ENCODE results near the gene ATRN. TPM values are rescaled to one million over a fixed set of nuclear protein-coding genes. Genes with fewer than 3 reads are reported as not detected.

The ATRN gene
- polyA plus RNA-seq, 1 experiment = 59.7 TPM

GRCh38 chr20:3563133-3563532 lies 92.3 kb downstream of the ATRN start:
- H3K9me3 ChIP-seq (ENCODE audit: control insufficient read depth, insufficient read depth, low read length) = no peaks in the 10 kb centered on the region
- H3K27ac ChIP-seq (ENCODE audit: low read depth, low read length) = no peak overlapping the region
- no peaks in the 10 kb centered on the region for H3K27me3 ChIP-seq (ENCODE audit: control insufficient read depth, insufficient read depth, low read length)
- no peak overlapping the region for H3K4me3 ChIP-seq (ENCODE audit: low read depth, low read length)
- DNase-seq (ENCODE audit: low read depth, low spot score) = peak; percentile 7
- CTCF ChIA-PET = interaction anchor here (0.5 to 3.1 kb wide), 31 partner anchors 8 to 432 kb away, joined by 3 to 27 read pairs (median 4); no protein-coding TSS in a partner anchor
- POLR2A ChIA-PET = no interaction called here
- TF ChIP-seq, protein P1, sequence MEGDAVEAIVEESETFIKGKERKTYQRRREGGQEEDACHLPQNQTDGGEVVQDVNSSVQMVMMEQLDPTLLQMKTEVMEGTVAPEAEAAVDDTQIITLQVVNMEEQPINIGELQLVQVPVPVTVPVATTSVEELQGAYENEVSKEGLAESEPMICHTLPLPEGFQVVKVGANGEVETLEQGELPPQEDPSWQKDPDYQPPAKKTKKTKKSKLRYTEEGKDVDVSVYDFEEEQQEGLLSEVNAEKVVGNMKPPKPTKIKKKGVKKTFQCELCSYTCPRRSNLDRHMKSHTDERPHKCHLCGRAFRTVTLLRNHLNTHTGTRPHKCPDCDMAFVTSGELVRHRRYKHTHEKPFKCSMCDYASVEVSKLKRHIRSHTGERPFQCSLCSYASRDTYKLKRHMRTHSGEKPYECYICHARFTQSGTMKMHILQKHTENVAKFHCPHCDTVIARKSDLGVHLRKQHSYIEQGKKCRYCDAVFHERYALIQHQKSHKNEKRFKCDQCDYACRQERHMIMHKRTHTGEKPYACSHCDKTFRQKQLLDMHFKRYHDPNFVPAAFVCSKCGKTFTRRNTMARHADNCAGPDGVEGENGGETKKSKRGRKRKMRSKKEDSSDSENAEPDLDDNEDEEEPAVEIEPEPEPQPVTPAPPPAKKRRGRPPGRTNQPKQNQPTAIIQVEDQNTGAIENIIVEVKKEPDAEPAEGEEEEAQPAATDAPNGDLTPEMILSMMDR (IDR thresholded peaks at IDR 0.05; ENCODE audit: low read depth, low read length) = no peak

GRCh38 chr20:3563548-3564177 lies 92.8 kb downstream of the ATRN start:
- POLR2A ChIA-PET = no interaction called here
- H3K4me3 ChIP-seq (ENCODE audit: low read depth, low read length) = no peak overlapping the region
- CTCF ChIA-PET = interaction anchor here (0.5 to 3.1 kb wide), 31 partner anchors 8 to 432 kb away, joined by 3 to 27 read pairs (median 4); no protein-coding TSS in a partner anchor

GRCh38 chr20:3565851-3566250 lies 95.0 kb downstream of the ATRN start:
- ChIA-PET CTCF (interaction anchor here (1.1 kb wide), 1 partner anchor 216 kb away, joined by 3 read pairs; no protein-coding TSS in a partner anchor), POLR2A (no interaction called here)
- Histone ChIP-seq H3K9me3 (ENCODE audit: control insufficient read depth, insufficient read depth, low read length) (no peaks in the 10 kb centered on the region), H3K4me3 (ENCODE audit: low read depth, low read length) (no peak overlapping the region), H3K27me3 (ENCODE audit: control insufficient read depth, insufficient read depth, low read length) (no peaks in the 10 kb centered on the region), H3K27ac (ENCODE audit: low read depth, low read length) (no peak overlapping the region)
- DNase-seq (ENCODE audit: low read depth, low spot score) = no peak
- TF ChIP-seq, protein P1 (IDR thresholded peaks at IDR 0.05; ENCODE audit: low read depth, low read length) = no peak

More at GRCh38 chr20:3563548-3564177, 92.8 kb downstream of the ATRN start:
- peak; percentile 7 for DNase-seq (ENCODE audit: low read depth, low spot score)
- Histone ChIP-seq H3K9me3 (ENCODE audit: control insufficient read depth, insufficient read depth, low read length) (no peaks in the 10 kb centered on the region), H3K27me3 (ENCODE audit: control insufficient read depth, insufficient read depth, low read length) (no peaks in the 10 kb centered on the region), H3K27ac (ENCODE audit: low read depth, low read length) (no peak overlapping the region)
- TF ChIP-seq, protein P1 (IDR thresholded peaks at IDR 0.05; ENCODE audit: low read depth, low read length) = peak; percentile 81

GRCh38 chr20:3572151-3572550 lies 101.3 kb downstream of the ATRN start:
- CTCF ChIA-PET = interaction anchor here (2.0 kb wide), 1 partner anchor 9 kb away, joined by 10 read pairs; no protein-coding TSS in a partner anchor
- no peaks in the 10 kb centered on the region for H3K9me3 ChIP-seq (ENCODE audit: control insufficient read depth, insufficient read depth, low read length)
- H3K27ac ChIP-seq (ENCODE audit: low read depth, low read length) = no peak overlapping the region
- no peak for DNase-seq (ENCODE audit: low read depth, low spot score)
- TF ChIP-seq, protein P1 (IDR thresholded peaks at IDR 0.05; ENCODE audit: low read depth, low read length) = no peak
- no peak overlapping the region for H3K4me3 ChIP-seq (ENCODE audit: low read depth, low read length)
- POLR2A ChIA-PET = no interaction called here
- no peaks in the 10 kb centered on the region for H3K27me3 ChIP-seq (ENCODE audit: control insufficient read depth, insufficient read depth, low read length)

DNA sequence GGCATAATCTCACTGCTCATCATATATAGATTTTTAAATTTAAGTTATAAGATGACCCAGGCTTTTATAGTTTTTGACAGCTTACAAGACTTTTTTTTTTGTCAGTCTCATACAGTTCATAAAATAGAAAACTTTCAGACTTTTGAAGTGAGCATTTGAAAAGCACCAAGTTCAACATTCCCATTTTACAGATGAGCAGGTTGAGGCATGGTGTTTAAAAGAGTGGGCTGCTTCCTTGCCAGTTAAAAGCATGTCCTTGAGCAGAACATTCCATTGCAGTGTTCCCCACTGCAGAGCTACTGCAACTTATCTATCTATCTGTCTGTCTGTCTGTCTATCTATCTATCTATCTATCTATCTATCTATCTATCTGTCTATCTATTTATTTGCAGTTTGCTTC lies 105.5 kb downstream of the ATRN start:
- H3K4me3 ChIP-seq (ENCODE audit: low read depth, low read length) = no peak overlapping the region
- TF ChIP-seq, protein P1 (IDR thresholded peaks at IDR 0.05; ENCODE audit: low read depth, low read length) = no peak
- ChIA-PET POLR2A (no interaction called here), CTCF (interaction anchor here (3.0 kb wide), 1 partner anchor 13 kb away, joined by 11 read pairs; no protein-coding TSS in a partner anchor)
- no peak overlapping the region for H3K27ac ChIP-seq (ENCODE audit: low read depth, low read length)
- H3K27me3 ChIP-seq (ENCODE audit: control insufficient read depth, insufficient read depth, low read length) = no peaks in the 10 kb centered on the region
- no peaks in the 10 kb centered on the region for H3K9me3 ChIP-seq (ENCODE audit: control insufficient read depth, insufficient read depth, low read length)
- no peak for DNase-seq (ENCODE audit: low read depth, low spot score)

All from AG04450 (cell line).